Neuronal stem cell (in vitro differentiated cells): ENCODE results near the gene SNX7.

Experiments used
- DNase-seq: peaks from one replicate; pipeline ENCODE4 v3.0.0-alpha.2; 2013; ENCODE audit warnings: low spot score
- H2AFZ ChIP-seq: one replicate; pipeline ENCODE4 v1.6.1; 2013; ENCODE audit warnings: mild to moderate bottlenecking, low read length, inconsistent platforms
- H2AK5ac ChIP-seq: 2 replicates; pipeline ENCODE4 v1.6.1; 2013; ENCODE audit warnings: low read depth, mild to moderate bottlenecking, inconsistent platforms, low read length, moderate library complexity, mixed read lengths
- H2BK120ac ChIP-seq: 2 replicates; pipeline ENCODE4 v1.6.1; 2013; ENCODE audit warnings: low read depth, mild to moderate bottlenecking, inconsistent platforms, low read length, moderate library complexity, mixed read lengths
- H2BK12ac ChIP-seq: one replicate; pipeline ENCODE4 v1.6.1; 2013; ENCODE audit warnings: low read length, inconsistent platforms
- H2BK15ac ChIP-seq: 2 replicates; pipeline ENCODE4 v1.6.1; 2013; ENCODE audit warnings: mild to moderate bottlenecking, low read length, inconsistent platforms, mixed read lengths
- H2BK5ac ChIP-seq: one replicate; pipeline ENCODE4 v1.6.1; 2013; ENCODE audit warnings: inconsistent platforms, mild to moderate bottlenecking, low read length, moderate library complexity
- H3K14ac ChIP-seq: one replicate; pipeline ENCODE4 v1.6.1; 2013; ENCODE audit warnings: low read length, inconsistent platforms
- H3K18ac ChIP-seq: 2 replicates; pipeline ENCODE4 v1.6.1; 2013; ENCODE audit warnings: low read length, inconsistent platforms
- H3K23ac ChIP-seq: 2 replicates; pipeline ENCODE4 v1.6.1; 2013; ENCODE audit warnings: low read depth, mild to moderate bottlenecking, mixed read lengths, low read length, inconsistent platforms; ENCODE audit not compliant: poor library complexity
- H3K27ac ChIP-seq: replicated peaks from 3 replicates; pipeline ENCODE4 v1.5.1; 2013; ENCODE audit warnings: low read length, inconsistent platforms
- H3K27me3 ChIP-seq, 3 experiments: 2 replicates each; pipeline ENCODE4 v1.6.1; 2013; ENCODE audit warnings: low read length in 3 of 3, mild to moderate bottlenecking in 2 of 3, inconsistent platforms in 1 of 3, low read depth in 1 of 3, mixed read lengths in 1 of 3, moderate library complexity in 1 of 3; ENCODE audit not compliant: control insufficient read depth in 3 of 3, insufficient read depth in 3 of 3
- H3K36me3 ChIP-seq, 2 donors: replicated peaks in 1 of 2; 2 replicates each; pipeline ENCODE4 v1.6.1; 2013; ENCODE audit warnings: low read length in 2 of 2; ENCODE audit not compliant: control insufficient read depth in 2 of 2, insufficient read depth in 2 of 2
- H3K4ac ChIP-seq: 2 replicates; pipeline ENCODE4 v1.6.1; 2013; ENCODE audit warnings: inconsistent platforms, mild to moderate bottlenecking, low read length, moderate library complexity
- H3K4me1 ChIP-seq, 2 donors: 1 replicate in 1 of 2; 2 replicates in 1 of 2; pipeline ENCODE4 v1.6.1; 2013; ENCODE audit warnings: low read length in 2 of 2, low read depth in 1 of 2; ENCODE audit not compliant: control insufficient read depth in 2 of 2, insufficient read depth in 1 of 2
- H3K4me2 ChIP-seq: one replicate; pipeline ENCODE4 v1.6.1; 2013; ENCODE audit warnings: mild to moderate bottlenecking, low read length, inconsistent platforms; ENCODE audit not compliant: insufficient read depth, poor library complexity, severe bottlenecking
- H3K4me3 ChIP-seq, 2 donors: 2 replicates each; pipeline ENCODE4 v1.5.1; 2013; ENCODE audit warnings: low read length in 2 of 2, mild to moderate bottlenecking in 2 of 2, inconsistent platforms in 1 of 2, moderate library complexity in 1 of 2
- H3K79me1 ChIP-seq: one replicate; pipeline ENCODE4 v1.6.1; 2013; ENCODE audit warnings: low read depth, mild to moderate bottlenecking, inconsistent platforms, low read length, moderate library complexity
- H3K9ac ChIP-seq: one replicate; pipeline ENCODE4 v1.6.1; 2013; ENCODE audit warnings: mild to moderate bottlenecking, low read depth, low read length, inconsistent platforms; ENCODE audit not compliant: poor library complexity
- H3K9me3 ChIP-seq, 2 donors: replicated peaks in 1 of 2; 2 replicates each; pipeline versions ENCODE3 to v1.6.1; 2013; ENCODE audit warnings: low read length in 2 of 2, mild to moderate bottlenecking in 2 of 2, inconsistent platforms in 1 of 2, low read depth in 1 of 2, mixed read lengths in 1 of 2, moderate library complexity in 1 of 2; ENCODE audit not compliant: control insufficient read depth in 2 of 2, insufficient read depth in 1 of 2
- H4K8ac ChIP-seq: one replicate; pipeline ENCODE4 v1.6.1; 2013; ENCODE audit warnings: low read depth, mild to moderate bottlenecking, inconsistent platforms, low read length, moderate library complexity
- H4K91ac ChIP-seq: one replicate; pipeline ENCODE4 v1.6.1; 2013; ENCODE audit warnings: low read length, low read depth, mild to moderate bottlenecking, inconsistent platforms; ENCODE audit not compliant: poor library complexity
- WGBS, 2 donors: extraction: QIAGEN DNeasy Blood & Tissue Kit; methylation state at CpG; one replicate each; pipeline ENCODE4 v1.1.7; 2013; ENCODE audit warnings: missing lambda C conversion rate in 2 of 2, mixed read lengths in 1 of 2; ENCODE audit not compliant: insufficient read length in 2 of 2, insufficient replicate concordance in 1 of 2; ENCODE audit errors: extremely low coverage in 2 of 2; 5-methylcytosine and 5-hydroxymethylcytosine counted together

The SNX7 gene

DNA sequence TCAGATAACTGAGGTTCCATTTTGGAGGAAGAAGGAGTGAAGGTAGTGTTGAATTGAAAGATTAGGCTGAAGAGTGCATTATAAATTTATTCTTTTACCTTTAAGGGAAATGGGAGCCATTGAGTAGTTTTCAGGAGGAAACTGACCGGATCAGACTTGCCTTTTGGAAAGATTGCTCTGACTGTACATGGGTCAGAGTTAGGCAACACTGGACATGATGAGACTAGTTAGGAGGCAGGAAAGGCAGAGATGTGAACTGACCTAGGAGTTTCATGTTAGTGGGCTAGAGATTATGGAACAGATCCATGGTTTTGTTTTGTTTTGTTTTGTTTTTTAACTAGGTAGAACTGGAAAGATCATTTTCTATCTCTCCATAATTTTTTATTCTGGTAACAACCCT is 78.2 kb downstream of the SNX7 start:
- Histone ChIP-seq H2BK15ac (no peak overlapping the region), H3K36me3 (no peaks in the 10 kb centered on the region), H2AK5ac (no peak overlapping the region), H3K27ac (no peak overlapping the region), H3K23ac (no peak overlapping the region), H3K9me3 (no peaks in the 10 kb centered on the region), H3K4me1 (peaks cover 0 to 2% of the 10 kb centered on the region in 2 donors), H3K4me3 (no peak overlapping the region), H3K4me2 (no peak overlapping the region), H2BK120ac (no peak overlapping the region), H3K9ac (no peak overlapping the region), H3K4ac (no peak overlapping the region), H3K18ac (no peak overlapping the region), H2BK12ac (no peak overlapping the region), H3K14ac (no peak overlapping the region), H2AFZ (no peak overlapping the region), H3K27me3 (no peaks in the 10 kb centered on the region), H2BK5ac (no peak overlapping the region), H4K8ac (no peak overlapping the region), H4K91ac (no peak overlapping the region), H3K79me1 (no peaks in the 10 kb centered on the region)
- WGBS, 2 donors = no CpG with 5 or more reads among the region's 1 CpG
- DNase-seq = no peak

DNA sequence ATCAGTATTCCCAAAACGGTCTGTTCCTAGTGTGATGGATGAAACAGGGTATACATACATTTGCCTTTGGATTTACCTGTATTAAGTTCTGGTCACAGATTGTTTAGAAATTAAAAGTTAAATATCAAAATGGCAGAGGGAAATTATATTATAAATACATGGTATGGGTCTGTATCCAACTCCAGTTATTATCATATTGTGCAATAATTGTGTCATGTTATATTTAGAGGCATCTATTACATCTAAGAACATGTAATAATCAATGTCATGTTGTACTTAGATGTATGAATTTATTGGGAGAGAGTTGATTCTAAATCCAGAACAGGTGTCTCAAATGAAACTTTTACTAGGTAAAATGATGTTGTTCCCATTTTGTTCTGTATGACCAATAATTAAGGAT is 79.6 kb downstream of the SNX7 start:
- H3K4ac ChIP-seq = no peak overlapping the region
- H3K4me1 ChIP-seq = peaks cover 0 to 2% of the 10 kb centered on the region in 2 donors
- no peak overlapping the region for H3K9ac ChIP-seq
- no peak overlapping the region for H3K23ac ChIP-seq
- H2BK15ac ChIP-seq = no peak overlapping the region
- no peak for DNase-seq
- no peak overlapping the region for H3K4me2 ChIP-seq
- H3K27me3 ChIP-seq = no peaks in the 10 kb centered on the region
- H3K14ac ChIP-seq = no peak overlapping the region
- no peak overlapping the region for H4K8ac ChIP-seq
- H2BK120ac ChIP-seq = no peak overlapping the region
- H3K27ac ChIP-seq = no peak overlapping the region
- H4K91ac ChIP-seq = no peak overlapping the region
- H3K79me1 ChIP-seq = no peaks in the 10 kb centered on the region
- H3K4me3 ChIP-seq = no peak overlapping the region
- H3K9me3 ChIP-seq = no peaks in the 10 kb centered on the region
- H2AFZ ChIP-seq = no peak overlapping the region
- H3K36me3 ChIP-seq = no peaks in the 10 kb centered on the region
- no CpG with 5 or more reads among the region's 1 CpG for WGBS, 2 donors
- H2AK5ac ChIP-seq = no peak overlapping the region
- no peak overlapping the region for H2BK12ac ChIP-seq
- no peak overlapping the region for H2BK5ac ChIP-seq
- no peak overlapping the region for H3K18ac ChIP-seq

DNA sequence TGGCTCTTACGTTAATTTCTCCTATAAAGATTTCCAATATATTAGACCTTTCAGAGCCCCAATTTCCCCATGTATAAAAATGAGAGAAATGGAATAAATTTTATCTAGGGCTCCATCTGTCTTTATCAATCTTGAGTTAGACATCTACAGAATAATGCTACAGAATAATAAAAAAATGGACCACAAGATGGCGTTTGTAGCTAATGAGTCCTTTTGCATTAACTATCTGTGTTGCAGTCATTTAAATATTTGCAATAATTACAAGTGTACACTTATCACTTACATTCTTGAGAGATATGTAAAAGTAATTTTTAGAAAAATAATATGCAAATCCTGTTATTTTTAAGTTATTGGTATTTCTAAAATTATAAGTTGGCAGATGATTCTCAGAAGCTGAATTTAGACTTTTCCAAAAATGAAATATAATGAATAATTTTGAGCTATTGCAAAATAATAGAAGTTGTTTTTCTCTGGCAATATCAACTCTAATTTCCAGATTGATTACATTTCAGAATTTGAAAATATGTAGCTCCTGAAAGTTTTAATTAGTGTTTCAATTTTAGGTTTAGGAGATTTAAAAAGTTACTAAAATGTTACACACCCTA is 87.7 kb downstream of the SNX7 start:
- no peak overlapping the region for H2BK120ac ChIP-seq
- H3K4me1 ChIP-seq = no peaks in the 10 kb centered on the region
- no peak overlapping the region for H3K18ac ChIP-seq
- no peak overlapping the region for H2AFZ ChIP-seq
- no peak overlapping the region for H3K4me2 ChIP-seq
- H3K79me1 ChIP-seq = no peaks in the 10 kb centered on the region
- no peak overlapping the region for H3K14ac ChIP-seq
- no peak overlapping the region for H4K8ac ChIP-seq
- H3K9me3 ChIP-seq = no peaks in the 10 kb centered on the region
- no peak overlapping the region for H3K27ac ChIP-seq
- H3K27me3 ChIP-seq = no peaks in the 10 kb centered on the region
- H2BK5ac ChIP-seq = no peak overlapping the region
- no peak overlapping the region for H3K23ac ChIP-seq
- H2AK5ac ChIP-seq = no peak overlapping the region
- H2BK12ac ChIP-seq = no peak overlapping the region
- no CpG with 5 or more reads among the region's 2 CpGs for WGBS, 2 donors
- no peak overlapping the region for H3K4me3 ChIP-seq
- no peak overlapping the region for H3K9ac ChIP-seq
- no peak overlapping the region for H3K4ac ChIP-seq
- H3K36me3 ChIP-seq = no peaks in the 10 kb centered on the region
- H2BK15ac ChIP-seq = no peak overlapping the region
- H4K91ac ChIP-seq = no peak overlapping the region
- DNase-seq = no peak

DNA sequence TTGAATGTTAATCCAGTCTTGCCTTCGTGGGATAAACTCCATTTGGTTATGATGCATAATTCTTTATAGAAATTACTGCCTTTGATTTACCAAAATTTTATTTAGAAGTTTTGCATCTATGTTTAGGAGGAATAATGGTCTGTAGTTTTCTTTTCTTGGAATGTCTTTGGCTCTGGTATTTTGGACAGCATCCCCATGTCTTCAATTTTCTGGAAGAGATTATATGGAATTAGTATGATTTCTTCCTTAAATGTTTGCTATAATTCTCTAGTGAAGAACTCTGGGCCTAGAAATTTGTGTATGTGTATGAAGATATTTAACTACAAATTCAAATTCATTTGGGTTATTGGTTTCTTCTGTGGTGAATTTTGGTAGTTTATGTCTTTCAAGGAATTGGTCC is 92.7 kb downstream of the SNX7 start:
- no peaks in the 10 kb centered on the region for H3K9me3 ChIP-seq
- no peak overlapping the region for H3K27ac ChIP-seq
- H3K4ac ChIP-seq = no peak overlapping the region
- H2BK5ac ChIP-seq = no peak overlapping the region
- no peak overlapping the region for H3K23ac ChIP-seq
- H4K8ac ChIP-seq = no peak overlapping the region
- no peak for DNase-seq
- no peak overlapping the region for H2BK120ac ChIP-seq
- H4K91ac ChIP-seq = no peak overlapping the region
- H3K4me3 ChIP-seq = no peak overlapping the region
- H2AK5ac ChIP-seq = no peak overlapping the region
- H3K9ac ChIP-seq = no peak overlapping the region
- no peaks in the 10 kb centered on the region for H3K36me3 ChIP-seq
- no peak overlapping the region for H2BK15ac ChIP-seq
- H3K27me3 ChIP-seq = no peaks in the 10 kb centered on the region
- no peaks in the 10 kb centered on the region for H3K79me1 ChIP-seq
- H2AFZ ChIP-seq = no peak overlapping the region
- H2BK12ac ChIP-seq = no peak overlapping the region
- H3K14ac ChIP-seq = no peak overlapping the region
- H3K4me1 ChIP-seq = no peaks in the 10 kb centered on the region
- H3K4me2 ChIP-seq = no peak overlapping the region
- no peak overlapping the region for H3K18ac ChIP-seq
- WGBS, 2 donors = no CpG with 5 or more reads among the region's 1 CpG
